DMS 273 (cell line): Measurements from ENCODE around the gene ISM1.

Experiments
- DNase-seq: peaks from one replicate; lab custom pipeline; 2025; ENCODE audit not compliant: unreplicated experiment; lab: John Stamatoyannopoulos, UW

The ISM1 gene

GRCh38 chr20:13220904-13221297 is at the start of gene ISM1:
TSS of gene ISM1 (plus strand) at chr20:13221274. CDS start at chr20:13221777, 503 bp downstream.
- peak; percentile 45 for DNase-seq

DNA sequence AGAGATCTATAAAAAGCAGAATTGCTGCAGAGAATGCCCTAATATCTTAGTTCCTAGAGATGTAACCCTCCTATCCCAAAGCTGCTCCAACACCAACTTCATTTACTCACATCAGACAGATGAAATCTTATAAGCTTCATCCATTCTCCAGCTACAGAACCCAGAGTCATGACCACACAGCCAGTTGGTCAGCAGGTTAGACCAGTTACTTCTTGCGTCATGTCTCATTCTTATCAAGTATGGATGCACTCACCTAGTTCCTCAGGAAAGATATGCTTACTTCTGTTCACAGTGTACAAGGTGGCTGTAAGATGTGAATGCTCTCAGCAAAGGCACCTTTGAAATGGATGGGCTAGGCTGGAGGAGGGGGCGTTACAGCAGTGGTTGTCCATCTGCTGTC is 47.9 kb upstream of the ISM1 start:
- DNase-seq = no peak

DNA sequence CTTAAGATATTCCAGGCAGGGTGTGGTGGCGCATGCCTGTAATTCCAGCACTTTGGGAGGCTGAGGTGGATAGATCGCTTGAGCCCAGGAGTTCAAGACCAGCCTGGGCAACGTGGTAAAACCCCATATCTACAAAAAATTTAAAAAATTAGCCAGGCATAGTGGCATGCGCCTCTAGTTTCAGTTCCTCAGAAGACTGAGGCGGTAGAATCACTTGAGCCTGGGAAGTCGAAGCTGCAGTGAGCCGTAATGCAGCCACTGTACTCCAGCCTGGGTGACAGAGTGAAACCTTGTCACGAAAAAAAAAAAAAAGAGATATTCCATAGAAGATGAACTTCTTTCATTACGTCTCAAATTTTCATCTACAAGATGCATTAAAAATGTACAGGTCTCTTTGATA is 46.7 kb upstream of the ISM1 start:
- DNase-seq = no peak

DNA sequence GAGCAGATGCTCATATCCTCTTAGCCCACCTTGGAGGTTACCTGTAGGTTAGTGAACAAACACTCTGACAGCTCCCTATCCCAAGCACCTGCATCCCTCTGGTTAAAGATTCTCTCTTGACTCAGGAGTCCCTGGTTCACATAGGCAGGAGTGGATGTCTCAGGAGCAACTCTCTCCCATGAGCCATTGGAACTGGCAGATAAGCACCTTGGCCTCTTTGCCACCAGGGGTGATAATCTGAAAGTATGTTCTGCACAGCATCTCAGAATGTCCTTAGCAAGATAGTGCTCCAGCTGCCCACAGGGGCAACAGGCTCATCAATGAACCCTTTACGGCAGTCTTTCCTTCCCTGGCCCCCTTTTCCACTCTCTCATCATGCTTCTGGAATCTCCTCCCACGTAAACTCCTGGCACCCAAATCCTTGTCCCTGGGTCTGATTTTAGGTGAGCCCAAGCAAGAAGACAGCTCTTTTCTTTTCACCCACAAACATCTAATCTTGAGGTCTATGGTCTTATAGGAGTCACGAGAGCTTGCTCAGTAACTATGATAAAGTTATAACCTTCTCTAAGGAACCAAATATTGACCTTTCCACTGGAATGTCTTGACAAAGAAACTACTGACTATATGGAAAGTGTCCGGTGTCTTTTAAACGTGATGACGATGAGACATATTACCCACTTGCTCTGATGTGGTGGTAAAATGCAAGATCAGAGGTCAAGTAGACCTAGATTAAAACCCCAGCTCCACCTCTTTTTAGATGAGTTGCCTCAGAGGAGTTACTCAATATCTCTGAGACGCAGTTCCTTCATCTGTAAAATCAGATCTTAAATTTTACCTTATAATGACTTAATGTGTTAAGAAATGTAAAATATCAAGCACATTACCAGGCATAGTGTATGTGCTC is 39.8 kb upstream of the ISM1 start:
- DNase-seq = no peak

DNA sequence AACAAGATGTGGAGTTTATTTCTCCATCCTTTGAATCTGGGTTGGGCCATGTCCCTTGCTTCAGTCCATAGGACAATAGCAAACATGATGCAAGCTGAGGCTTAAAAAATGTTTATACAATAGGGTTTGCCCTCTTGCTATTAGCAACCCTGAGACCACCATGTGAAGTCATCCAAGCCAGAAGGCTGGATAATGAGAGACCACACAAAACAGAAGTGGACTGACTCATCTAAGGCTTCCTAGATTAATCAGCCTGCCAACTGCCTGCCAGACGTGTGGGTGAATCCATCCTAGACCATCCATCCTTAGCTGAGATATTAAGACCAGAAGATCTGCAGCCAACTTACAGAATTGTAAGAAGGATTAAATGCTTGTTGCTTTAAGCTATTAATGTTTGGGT is 38.1 kb upstream of the ISM1 start:
- DNase-seq = no peak

DNA sequence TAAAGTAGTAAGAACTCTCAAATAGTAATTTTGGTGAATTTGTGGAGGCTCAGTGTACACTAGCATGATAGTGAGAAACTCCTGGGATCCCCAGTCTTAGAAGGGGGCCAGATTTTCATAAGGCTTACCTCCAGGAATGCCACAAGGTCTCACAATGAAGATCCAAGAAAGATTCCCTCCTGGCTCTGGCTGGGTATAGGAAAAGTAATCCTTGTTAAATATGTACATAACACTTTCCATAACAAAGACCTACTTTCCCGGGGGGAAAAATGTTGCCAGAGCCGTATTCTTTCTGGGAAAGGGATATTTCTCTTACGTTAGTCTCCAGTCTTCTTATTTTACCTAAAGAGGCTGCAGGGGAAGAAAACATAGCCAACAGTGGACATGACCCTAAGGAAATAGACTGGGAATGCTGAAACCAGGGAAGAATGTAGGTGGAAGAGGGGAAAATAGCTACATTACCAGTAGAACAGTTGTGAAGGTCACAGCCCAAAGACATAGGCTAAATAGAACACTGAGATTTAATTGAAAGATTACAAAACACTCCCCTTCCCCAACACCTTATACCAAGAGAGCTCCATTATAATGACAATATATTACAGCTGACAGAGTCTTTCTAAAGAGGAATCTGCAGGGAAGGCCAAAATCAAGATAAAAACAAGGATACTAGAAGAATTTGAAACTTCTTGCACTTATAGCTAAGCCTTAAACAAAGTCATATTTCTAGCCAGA is 34.9 kb upstream of the ISM1 start:
- DNase-seq = no peak

GRCh38 chr20:13187899-13188298 is 33.2 kb upstream of the ISM1 start:
- DNase-seq = no peak

DNA sequence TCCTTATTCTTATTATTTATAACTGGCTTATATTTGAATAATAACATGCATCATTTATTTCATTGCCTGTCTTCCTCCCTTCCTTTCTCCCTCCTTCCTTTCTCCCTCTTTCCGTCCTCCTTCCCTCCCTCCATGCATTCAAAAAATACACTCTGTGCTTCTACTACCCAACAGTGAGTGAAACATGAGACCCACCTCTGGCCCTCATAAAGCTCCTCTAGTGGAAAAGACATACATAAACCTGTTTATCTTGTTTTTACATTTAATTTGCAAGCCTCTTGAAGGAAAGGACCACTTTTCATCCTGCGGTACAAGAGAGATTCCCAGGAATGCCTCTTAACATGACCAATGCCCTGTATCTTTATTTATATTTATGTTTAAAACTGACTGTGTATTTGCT is 21.8 kb upstream of the ISM1 start:
- no peak for DNase-seq

GRCh38 chr20:13200767-13201500 is 20.1 kb upstream of the ISM1 start:
- no peak for DNase-seq

DNA sequence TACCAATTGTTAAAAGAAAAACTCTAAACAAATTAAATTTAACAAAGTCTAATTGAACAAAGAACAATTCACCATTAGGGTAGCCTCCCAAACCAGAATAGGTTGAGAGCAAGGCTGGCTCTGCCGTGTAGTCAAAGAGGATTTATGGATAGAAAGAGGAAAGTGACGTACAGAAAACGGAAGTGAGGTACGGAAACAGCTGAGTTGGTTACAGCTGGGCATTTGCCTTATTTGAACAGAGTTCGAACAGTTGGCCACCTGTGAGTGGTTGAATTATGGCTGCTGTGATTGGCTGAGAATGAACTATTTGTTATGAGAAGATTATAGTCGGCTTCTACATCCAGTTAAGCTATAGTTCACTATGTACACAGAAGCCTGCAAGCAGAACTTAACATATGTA is 18.5 kb upstream of the ISM1 start:
- DNase-seq = no peak

DNA sequence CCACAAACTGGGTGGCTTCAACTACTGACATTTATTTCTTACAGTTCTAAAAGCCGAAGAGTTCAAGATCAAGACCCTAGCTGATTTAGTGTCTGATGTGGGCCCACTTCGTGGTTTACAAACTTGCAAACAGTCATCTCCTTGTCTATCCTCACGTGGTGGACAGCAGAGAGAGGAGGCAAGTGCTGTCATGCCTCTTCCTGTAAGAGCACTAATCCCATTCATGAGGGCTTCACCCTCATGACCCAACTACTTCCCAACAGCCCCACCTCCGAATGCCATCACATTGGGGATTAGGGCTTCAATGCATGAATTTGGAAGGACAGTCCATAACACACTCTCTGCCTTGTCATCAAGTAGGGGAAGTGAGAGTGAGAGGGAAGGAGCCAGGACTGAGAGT is 15.6 kb upstream of the ISM1 start:
- no peak for DNase-seq

GRCh38 chr20:13205848-13206434 is 15.1 kb upstream of the ISM1 start:
- no peak for DNase-seq

- DNase-seq = no peak
Observed at GRCh38 chr20:13207016-13207415, 14.1 kb upstream of the ISM1 start.

- DNase-seq = no peak
Observed at GRCh38 chr20:13211956-13212618, 9.0 kb upstream of the ISM1 start.

DNA sequence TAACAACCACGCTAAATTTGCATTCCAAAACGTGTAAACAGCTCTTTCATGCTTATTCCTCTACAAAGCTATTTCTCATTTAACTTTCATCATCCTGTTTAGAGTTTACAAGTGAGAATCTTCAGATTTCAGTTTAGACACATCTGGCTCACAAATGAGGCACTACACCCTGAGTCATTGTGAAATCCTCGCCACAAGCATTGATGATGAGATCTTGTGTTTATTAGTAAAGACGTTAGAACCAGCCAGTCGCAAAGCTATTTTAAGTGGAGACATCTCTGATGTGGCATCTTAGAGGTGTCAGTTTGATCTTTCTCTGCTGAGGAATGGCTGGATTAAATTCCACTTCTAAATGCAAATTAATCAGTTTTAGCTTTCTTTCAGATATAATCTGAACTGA is 8.3 kb upstream of the ISM1 start:
- no peak for DNase-seq

- DNase-seq = no peak
Observed at GRCh38 chr20:13213335-13213734, 7.7 kb upstream of the ISM1 start.

DNA sequence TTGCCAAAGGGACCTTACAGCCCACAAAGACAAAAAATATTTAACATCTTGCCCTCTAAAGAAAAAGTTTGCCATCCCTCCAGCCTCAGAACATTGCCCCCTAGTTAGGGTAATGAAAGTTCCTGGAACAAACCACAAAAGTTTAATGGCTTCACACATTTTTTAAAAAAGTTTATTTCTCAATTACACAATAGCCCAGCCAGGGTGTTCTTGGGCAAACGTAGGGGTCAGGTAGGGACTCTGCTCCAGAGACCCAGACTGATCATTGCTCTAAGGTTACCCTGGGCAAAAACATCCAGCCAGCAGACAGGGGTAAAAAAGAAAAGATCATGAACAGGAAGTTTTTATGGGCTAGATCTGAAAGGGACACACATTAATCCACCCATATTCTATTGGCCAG is 4.5 kb upstream of the ISM1 start:
- DNase-seq = no peak

GRCh38 chr20:13219327-13220193 is 1.5 kb upstream of the ISM1 start:
- no peak for DNase-seq

DNA sequence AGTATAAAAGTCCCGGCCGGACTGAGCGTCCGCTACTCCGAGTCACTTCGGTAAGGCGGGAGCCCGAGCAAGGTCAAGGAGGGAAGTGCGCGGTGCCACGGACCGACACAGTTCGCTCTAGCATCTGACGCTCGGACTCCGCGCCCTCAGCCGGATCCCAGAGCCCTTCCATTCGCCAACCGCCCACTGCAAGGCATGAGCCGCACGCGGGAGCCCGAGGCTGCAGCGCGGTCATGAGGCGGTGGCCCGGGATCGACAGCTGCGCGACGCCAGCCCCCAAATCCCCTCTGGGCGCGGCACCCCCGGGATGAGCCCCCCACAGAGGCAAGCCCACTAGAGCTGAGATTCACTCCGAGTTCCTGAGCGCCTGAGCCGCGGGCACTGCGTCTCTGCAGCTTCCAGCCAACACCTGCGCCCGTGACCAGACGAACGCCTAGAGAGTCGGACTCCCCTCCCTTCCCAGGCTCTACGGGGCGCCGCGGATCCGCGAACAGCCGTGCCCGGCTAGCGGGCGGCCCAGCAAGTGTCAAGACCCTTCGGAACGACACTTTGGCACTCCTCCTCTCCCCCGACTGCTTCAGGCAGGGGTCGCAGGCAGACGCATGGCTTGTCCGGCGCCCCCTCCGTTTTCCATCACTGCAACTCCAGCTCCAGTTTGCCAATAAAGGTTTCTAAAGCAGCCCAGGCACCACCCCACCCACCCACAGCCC is 725 bp upstream of the ISM1 start:
- DNase-seq = peak; percentile 61
